Measurements from ENCODE around the gene SLC25A21.

The SLC25A21 gene

GRCh38 chr14:37124614-37125013 lies 47.8 kb downstream of the SLC25A21 start:
- no peaks in the 10 kb centered on the region for H3K9me2 ChIP-seq (replicated peaks; ENCODE audit: insufficient read depth, low read length)
- no peak overlapping the region for H3K4me2 ChIP-seq (ENCODE audit: low read depth, low read length)
- H3F3A ChIP-seq (ENCODE audit: insufficient read depth, low read length): no peaks in the 10 kb centered on the region
- H2AFZ ChIP-seq (ENCODE audit: low read length): no peak overlapping the region
- H3K9me3 ChIP-seq (replicated peaks; ENCODE audit: insufficient read depth, low read length): no peaks in the 10 kb centered on the region
- H3K4me1 ChIP-seq (ENCODE audit: low read length): no peaks in the 10 kb centered on the region
- H3K27ac ChIP-seq (ENCODE audit: low read length): no peak overlapping the region
- no peaks in the 10 kb centered on the region for H3K36me3 ChIP-seq (replicated peaks; ENCODE audit: insufficient read depth, low read length)
- TF ChIP-seq EZH2phosphoT487 (IDR thresholded peaks at IDR 0.05; ENCODE audit: low read length) (no peak), EZH2 (optimal IDR thresholded peaks at IDR 0.05; ENCODE audit: low read depth, low read length) (no peak)
- TF ChIP-seq, protein P1, sequence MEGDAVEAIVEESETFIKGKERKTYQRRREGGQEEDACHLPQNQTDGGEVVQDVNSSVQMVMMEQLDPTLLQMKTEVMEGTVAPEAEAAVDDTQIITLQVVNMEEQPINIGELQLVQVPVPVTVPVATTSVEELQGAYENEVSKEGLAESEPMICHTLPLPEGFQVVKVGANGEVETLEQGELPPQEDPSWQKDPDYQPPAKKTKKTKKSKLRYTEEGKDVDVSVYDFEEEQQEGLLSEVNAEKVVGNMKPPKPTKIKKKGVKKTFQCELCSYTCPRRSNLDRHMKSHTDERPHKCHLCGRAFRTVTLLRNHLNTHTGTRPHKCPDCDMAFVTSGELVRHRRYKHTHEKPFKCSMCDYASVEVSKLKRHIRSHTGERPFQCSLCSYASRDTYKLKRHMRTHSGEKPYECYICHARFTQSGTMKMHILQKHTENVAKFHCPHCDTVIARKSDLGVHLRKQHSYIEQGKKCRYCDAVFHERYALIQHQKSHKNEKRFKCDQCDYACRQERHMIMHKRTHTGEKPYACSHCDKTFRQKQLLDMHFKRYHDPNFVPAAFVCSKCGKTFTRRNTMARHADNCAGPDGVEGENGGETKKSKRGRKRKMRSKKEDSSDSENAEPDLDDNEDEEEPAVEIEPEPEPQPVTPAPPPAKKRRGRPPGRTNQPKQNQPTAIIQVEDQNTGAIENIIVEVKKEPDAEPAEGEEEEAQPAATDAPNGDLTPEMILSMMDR (IDR thresholded peaks at IDR 0.05; ENCODE audit: low read length): no peak
- no peaks in the 10 kb centered on the region for H3K27me3 ChIP-seq (replicated peaks; ENCODE audit: insufficient read depth, low read length)
- no peak overlapping the region for H3K9ac ChIP-seq (ENCODE audit: low read length)
- H3K4me3 ChIP-seq (ENCODE audit: low read length): no peak overlapping the region
- no peaks in the 10 kb centered on the region for H3K79me2 ChIP-seq (ENCODE audit: low read length)
- DNase-seq: no peak
- no peaks in the 10 kb centered on the region for H4K20me1 ChIP-seq (ENCODE audit: insufficient read depth, low read length)

- Histone ChIP-seq H3K9ac (ENCODE audit: low read length) (no peak overlapping the region), H3K27me3 (replicated peaks; ENCODE audit: insufficient read depth, low read length) (no peaks in the 10 kb centered on the region), H3F3A (ENCODE audit: insufficient read depth, low read length) (no peaks in the 10 kb centered on the region), H3K36me3 (replicated peaks; ENCODE audit: insufficient read depth, low read length) (no peaks in the 10 kb centered on the region), H3K4me1 (ENCODE audit: low read length) (no peaks in the 10 kb centered on the region), H3K4me2 (ENCODE audit: low read depth, low read length) (no peak overlapping the region), H4K20me1 (ENCODE audit: insufficient read depth, low read length) (no peaks in the 10 kb centered on the region), H3K4me3 (ENCODE audit: low read length) (no peak overlapping the region), H3K9me3 (replicated peaks; ENCODE audit: insufficient read depth, low read length) (no peaks in the 10 kb centered on the region), H3K79me2 (ENCODE audit: low read length) (no peaks in the 10 kb centered on the region), H3K27ac (ENCODE audit: low read length) (no peak overlapping the region), H2AFZ (ENCODE audit: low read length) (no peak overlapping the region), H3K9me2 (replicated peaks; ENCODE audit: insufficient read depth, low read length) (no peaks in the 10 kb centered on the region)
- TF ChIP-seq, protein P1 (IDR thresholded peaks at IDR 0.05; ENCODE audit: low read length): no peak
- TF ChIP-seq EZH2 (optimal IDR thresholded peaks at IDR 0.05; ENCODE audit: low read depth, low read length) (no peak), EZH2phosphoT487 (IDR thresholded peaks at IDR 0.05; ENCODE audit: low read length) (no peak)
- DNase-seq: no peak
Measured at GRCh38 chr14:37122919-37123639, 49.3 kb downstream of the SLC25A21 start.

GRCh38 chr14:37122288-37122687 lies 50.1 kb downstream of the SLC25A21 start:
- H3K9ac ChIP-seq (ENCODE audit: low read length): no peak overlapping the region
- DNase-seq: no peak
- no peaks in the 10 kb centered on the region for H3K27me3 ChIP-seq (replicated peaks; ENCODE audit: insufficient read depth, low read length)
- H3K4me2 ChIP-seq (ENCODE audit: low read depth, low read length): no peak overlapping the region
- no peaks in the 10 kb centered on the region for H3K4me1 ChIP-seq (ENCODE audit: low read length)
- H3K79me2 ChIP-seq (ENCODE audit: low read length): no peaks in the 10 kb centered on the region
- no peaks in the 10 kb centered on the region for H3K9me2 ChIP-seq (replicated peaks; ENCODE audit: insufficient read depth, low read length)
- H3K4me3 ChIP-seq (ENCODE audit: low read length): no peak overlapping the region
- no peak overlapping the region for H2AFZ ChIP-seq (ENCODE audit: low read length)
- H3K9me3 ChIP-seq (replicated peaks; ENCODE audit: insufficient read depth, low read length): no peaks in the 10 kb centered on the region
- H3K36me3 ChIP-seq (replicated peaks; ENCODE audit: insufficient read depth, low read length): no peaks in the 10 kb centered on the region
- TF ChIP-seq EZH2phosphoT487 (IDR thresholded peaks at IDR 0.05; ENCODE audit: low read length) (no peak), EZH2 (optimal IDR thresholded peaks at IDR 0.05; ENCODE audit: low read depth, low read length) (no peak)
- TF ChIP-seq, protein P1 (IDR thresholded peaks at IDR 0.05; ENCODE audit: low read length): no peak
- H3K27ac ChIP-seq (ENCODE audit: low read length): no peak overlapping the region
- no peaks in the 10 kb centered on the region for H3F3A ChIP-seq (ENCODE audit: insufficient read depth, low read length)
- no peaks in the 10 kb centered on the region for H4K20me1 ChIP-seq (ENCODE audit: insufficient read depth, low read length)

All from MM.1S (cell line).